ENCODE results near the gene RPS5.
"Not testable (repeated sequence)": the region's sequence is repeated elsewhere in the genome, so short reads cannot be mapped to it uniquely, and the experiment has no call there.

RPS5 gene

DNA sequence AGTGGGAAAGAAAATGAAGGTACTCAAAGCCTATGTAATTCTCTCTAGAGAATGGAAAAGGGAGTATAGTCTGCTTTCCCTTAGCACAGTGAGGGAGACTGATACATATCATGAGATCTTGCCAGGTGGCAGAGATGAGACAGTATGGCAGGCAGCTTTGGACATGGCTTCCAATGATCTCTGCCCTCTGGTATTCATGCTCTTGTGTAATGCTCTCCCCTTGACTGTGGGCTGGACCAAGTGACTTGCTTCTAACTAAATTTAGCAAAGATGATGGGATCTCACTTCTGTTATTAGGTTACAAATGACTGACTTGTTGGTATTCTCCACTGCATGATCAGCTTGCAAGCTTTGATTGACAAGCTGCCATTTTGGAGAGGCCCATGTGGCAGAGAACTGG, 42.7 kb downstream of the RPS5 start:
- CTCF ChIA-PET, result interaction anchor here (1.8 kb wide), 1 partner anchor 201 kb away, joined by 5 read pairs; the partner anchor contains the start of gene ZNF544
- H3K4me3 Mint-ChIP-seq, result no peak overlapping the region
- H3K36me3 Mint-ChIP-seq, result peaks cover 31% of the 10 kb centered on the region
- no peak overlapping the region for H3K27ac Mint-ChIP-seq
- no peak for DNase-seq
- H3K4me1 Mint-ChIP-seq, result no peaks in the 10 kb centered on the region
- peaks cover 85% of the 10 kb centered on the region for H3K9me3 Mint-ChIP-seq
- no peaks in the 10 kb centered on the region for H3K27me3 Mint-ChIP-seq

- no peak for DNase-seq
- peaks cover 3% of the 10 kb centered on the region for H3K27me3 Mint-ChIP-seq
- no peak overlapping the region for H3K27ac Mint-ChIP-seq
- H3K9me3 Mint-ChIP-seq, result peaks cover 86% of the 10 kb centered on the region
- CTCF ChIA-PET, result no interaction called here
- peaks cover 63% of the 10 kb centered on the region for H3K36me3 Mint-ChIP-seq
- peaks cover 11% of the 10 kb centered on the region for H3K4me1 Mint-ChIP-seq
- no peak overlapping the region for H3K4me3 Mint-ChIP-seq
Observed at GRCh38 chr19:58434217-58434616, 47.1 kb downstream of the RPS5 start.

- DNase-seq, result peak; percentile 97
- Mint-ChIP-seq H3K9me3 (peaks cover 63% of the 10 kb centered on the region), H3K27me3 (peaks cover 3% of the 10 kb centered on the region), H3K27ac (peak within 1 kb of the TSS; percentile 96), H3K4me1 (peaks cover 28% of the 10 kb centered on the region), H3K36me3 (peaks cover 50% of the 10 kb centered on the region), H3K4me3 (peak within 1 kb of the TSS; percentile 96)
- CTCF ChIA-PET, result no interaction called here
Observed at GRCh38 chr19:58439576-58440554, 52.8 kb downstream of the RPS5 start, which contains the start of gene ZNF132. TSS of gene ZNF132 (minus strand) at chr19:58440153. CDS start at chr19:58439821, 332 bp downstream.

GRCh38 chr19:58440556-58440955, 53.5 kb downstream of the RPS5 start:
- Mint-ChIP-seq H3K27me3 (peaks cover 3% of the 10 kb centered on the region), H3K36me3 (peaks cover 43% of the 10 kb centered on the region), H3K4me3 (peak overlapping the region; percentile 96), H3K9me3 (peaks cover 57% of the 10 kb centered on the region), H3K27ac (peak overlapping the region; percentile 96), H3K4me1 (peaks cover 28% of the 10 kb centered on the region)
- DNase-seq, result no peak
- CTCF ChIA-PET, result no interaction called here

DNA sequence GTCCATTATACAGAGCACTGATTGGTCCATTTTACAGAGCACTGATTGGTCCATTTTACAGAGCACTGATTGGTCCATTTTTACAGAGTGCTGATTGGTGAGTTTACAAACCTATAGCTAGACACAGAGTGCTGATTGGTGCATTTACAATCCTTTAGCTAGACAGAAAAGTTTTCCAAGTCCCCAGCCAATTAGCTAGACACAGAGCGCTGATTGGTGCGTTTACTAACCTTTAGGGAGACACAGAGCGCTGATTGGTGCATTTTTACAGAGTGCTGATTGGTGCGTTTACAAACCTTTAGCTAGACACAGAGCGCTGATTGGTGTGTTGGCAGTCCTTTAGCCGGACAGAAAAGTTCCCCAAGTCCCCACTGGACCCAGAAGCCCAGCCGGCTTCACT, 55.9 kb downstream of the RPS5 start:
- Mint-ChIP-seq H3K36me3 (peaks cover 27% of the 10 kb centered on the region), H3K4me1 (peaks cover 25% of the 10 kb centered on the region), H3K9me3 (peaks cover 41% of the 10 kb centered on the region), H3K27me3 (peaks cover 16% of the 10 kb centered on the region)
- DNase-seq, CTCF ChIA-PET, H3K27ac Mint-ChIP-seq, H3K4me3 Mint-ChIP-seq: not testable (repeated sequence)
